Measurements from ENCODE around the gene BACH2.

DNA sequence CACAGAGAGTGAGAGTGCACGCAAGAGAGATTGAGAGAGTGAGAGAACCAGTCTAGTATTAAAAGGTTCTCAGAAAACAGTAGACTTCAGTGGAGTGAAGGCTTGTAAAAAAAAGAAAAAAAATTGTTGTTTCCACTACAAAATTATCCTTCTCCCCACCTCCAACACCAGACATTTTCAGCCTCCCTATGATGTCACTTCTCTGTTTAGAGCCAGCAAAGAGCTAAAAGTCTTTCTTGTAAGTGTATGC is 77.8 kb downstream of the BACH2 start:
- no peak for TF ChIP-seq MAZ (IDR thresholded peaks at IDR 0.05; ENCODE audit: borderline replicate concordance, low read depth, low read length)
- TF ChIP-seq ZSCAN20 (CRISPR knock-in tag; IDR thresholded peaks at IDR 0.05) = no peak
- TF ChIP-seq, protein P1, sequence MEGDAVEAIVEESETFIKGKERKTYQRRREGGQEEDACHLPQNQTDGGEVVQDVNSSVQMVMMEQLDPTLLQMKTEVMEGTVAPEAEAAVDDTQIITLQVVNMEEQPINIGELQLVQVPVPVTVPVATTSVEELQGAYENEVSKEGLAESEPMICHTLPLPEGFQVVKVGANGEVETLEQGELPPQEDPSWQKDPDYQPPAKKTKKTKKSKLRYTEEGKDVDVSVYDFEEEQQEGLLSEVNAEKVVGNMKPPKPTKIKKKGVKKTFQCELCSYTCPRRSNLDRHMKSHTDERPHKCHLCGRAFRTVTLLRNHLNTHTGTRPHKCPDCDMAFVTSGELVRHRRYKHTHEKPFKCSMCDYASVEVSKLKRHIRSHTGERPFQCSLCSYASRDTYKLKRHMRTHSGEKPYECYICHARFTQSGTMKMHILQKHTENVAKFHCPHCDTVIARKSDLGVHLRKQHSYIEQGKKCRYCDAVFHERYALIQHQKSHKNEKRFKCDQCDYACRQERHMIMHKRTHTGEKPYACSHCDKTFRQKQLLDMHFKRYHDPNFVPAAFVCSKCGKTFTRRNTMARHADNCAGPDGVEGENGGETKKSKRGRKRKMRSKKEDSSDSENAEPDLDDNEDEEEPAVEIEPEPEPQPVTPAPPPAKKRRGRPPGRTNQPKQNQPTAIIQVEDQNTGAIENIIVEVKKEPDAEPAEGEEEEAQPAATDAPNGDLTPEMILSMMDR (IDR thresholded peaks at IDR 0.05) = no peak
- no peak for TF ChIP-seq REST (IDR thresholded peaks at IDR 0.05)
- TF ChIP-seq POLR2A (IDR thresholded peaks at IDR 0.05; ENCODE audit: low read length) = no peak
